ENCODE measurements around the gene TPP2.

TPP2 gene

GRCh38 chr13:102598061-102598460, 1.3 kb downstream of the TPP2 start:
- H3K79me2 ChIP-seq (ENCODE audit: control insufficient read depth, low read length), result peaks cover 83% of the 10 kb centered on the region
- H3K36me3 ChIP-seq (ENCODE audit: control insufficient read depth, low read length), result peaks cover 46% of the 10 kb centered on the region
- no peaks in the 10 kb centered on the region for H3K27me3 ChIP-seq (ENCODE audit: control insufficient read depth, low read length)
- H3F3A ChIP-seq (ENCODE audit: control insufficient read depth, insufficient read depth), result peaks cover 9% of the 10 kb centered on the region
- no peaks in the 10 kb centered on the region for H3K9me3 ChIP-seq (ENCODE audit: control insufficient read depth, insufficient read depth, low read length)
- H3K27ac ChIP-seq (ENCODE audit: low read depth, low read length), result peak overlapping the region; percentile 54
- peak overlapping the region; percentile 99 for H3K4me3 ChIP-seq (ENCODE audit: low read length)
- TF ChIP-seq, protein P1, sequence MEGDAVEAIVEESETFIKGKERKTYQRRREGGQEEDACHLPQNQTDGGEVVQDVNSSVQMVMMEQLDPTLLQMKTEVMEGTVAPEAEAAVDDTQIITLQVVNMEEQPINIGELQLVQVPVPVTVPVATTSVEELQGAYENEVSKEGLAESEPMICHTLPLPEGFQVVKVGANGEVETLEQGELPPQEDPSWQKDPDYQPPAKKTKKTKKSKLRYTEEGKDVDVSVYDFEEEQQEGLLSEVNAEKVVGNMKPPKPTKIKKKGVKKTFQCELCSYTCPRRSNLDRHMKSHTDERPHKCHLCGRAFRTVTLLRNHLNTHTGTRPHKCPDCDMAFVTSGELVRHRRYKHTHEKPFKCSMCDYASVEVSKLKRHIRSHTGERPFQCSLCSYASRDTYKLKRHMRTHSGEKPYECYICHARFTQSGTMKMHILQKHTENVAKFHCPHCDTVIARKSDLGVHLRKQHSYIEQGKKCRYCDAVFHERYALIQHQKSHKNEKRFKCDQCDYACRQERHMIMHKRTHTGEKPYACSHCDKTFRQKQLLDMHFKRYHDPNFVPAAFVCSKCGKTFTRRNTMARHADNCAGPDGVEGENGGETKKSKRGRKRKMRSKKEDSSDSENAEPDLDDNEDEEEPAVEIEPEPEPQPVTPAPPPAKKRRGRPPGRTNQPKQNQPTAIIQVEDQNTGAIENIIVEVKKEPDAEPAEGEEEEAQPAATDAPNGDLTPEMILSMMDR (IDR thresholded peaks at IDR 0.05; ENCODE audit: low read depth, low read length, poor library complexity, severe bottlenecking), result no peak
- TF ChIP-seq EZH2phosphoT487 (IDR thresholded peaks at IDR 0.05; ENCODE audit: borderline replicate concordance, low read length), result no peak
- peaks cover 31% of the 10 kb centered on the region for H3K4me1 ChIP-seq (ENCODE audit: control insufficient read depth, low read length)
- H3K4me2 ChIP-seq (ENCODE audit: low read length), result peak overlapping the region; percentile 95
- H3K9me2 ChIP-seq (replicated peaks; ENCODE audit: control insufficient read depth, low read length), result no peaks in the 10 kb centered on the region
- peaks cover 30% of the 10 kb centered on the region for H4K20me1 ChIP-seq (ENCODE audit: control insufficient read depth, insufficient read depth, low read depth, low read length)

DNA sequence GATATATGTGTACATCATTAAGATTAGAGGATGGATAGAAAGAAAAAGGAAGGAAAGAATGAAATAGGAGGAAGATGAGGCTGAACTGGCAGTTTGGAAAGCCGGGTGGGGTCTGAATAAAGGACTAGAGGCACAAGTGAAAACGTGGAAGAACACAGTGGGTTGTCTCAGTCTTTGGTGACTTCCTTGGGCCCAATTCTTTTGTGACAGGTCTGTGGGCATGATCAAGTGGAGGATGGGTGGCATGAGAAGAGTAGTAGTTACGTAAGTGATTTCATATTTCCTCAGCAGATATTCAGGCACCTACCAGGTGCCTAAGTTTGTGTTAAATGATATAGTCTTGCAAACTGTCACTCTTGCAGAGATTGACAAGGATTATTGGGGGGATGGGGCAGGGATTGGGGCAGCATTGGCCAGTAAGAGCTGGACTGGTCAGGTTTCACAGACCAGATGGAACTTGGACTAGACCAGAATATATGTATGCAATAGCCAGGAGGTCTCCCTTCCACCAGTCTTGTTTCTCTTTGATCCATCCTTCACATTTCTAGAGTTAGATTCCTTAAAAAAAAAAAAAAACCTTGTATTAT, 2.7 kb downstream of the TPP2 start:
- Histone ChIP-seq H3K9me3 (ENCODE audit: control insufficient read depth, insufficient read depth, low read length) (no peaks in the 10 kb centered on the region), H3K4me3 (ENCODE audit: low read length) (peak overlapping the region; percentile 99), H3K79me2 (ENCODE audit: control insufficient read depth, low read length) (peaks cover 98% of the 10 kb centered on the region), H3K9me2 (replicated peaks; ENCODE audit: control insufficient read depth, low read length) (no peaks in the 10 kb centered on the region), H3K27me3 (ENCODE audit: control insufficient read depth, low read length) (no peaks in the 10 kb centered on the region), H3K36me3 (ENCODE audit: control insufficient read depth, low read length) (peaks cover 60% of the 10 kb centered on the region), H3F3A (ENCODE audit: control insufficient read depth, insufficient read depth) (0 out of 2 replicates have a peak, but pooled peaks cover 3% of the 10 kb centered on the region), H3K27ac (ENCODE audit: low read depth, low read length) (no peak overlapping the region), H3K4me1 (ENCODE audit: control insufficient read depth, low read length) (peaks cover 31% of the 10 kb centered on the region), H4K20me1 (ENCODE audit: control insufficient read depth, insufficient read depth, low read depth, low read length) (peaks cover 33% of the 10 kb centered on the region), H3K4me2 (ENCODE audit: low read length) (peak overlapping the region; percentile 95)
- TF ChIP-seq, protein P1 (IDR thresholded peaks at IDR 0.05; ENCODE audit: low read depth, low read length, poor library complexity, severe bottlenecking), result no peak
- TF ChIP-seq EZH2phosphoT487 (IDR thresholded peaks at IDR 0.05; ENCODE audit: borderline replicate concordance, low read length), result no peak

GRCh38 chr13:102606537-102607309, 9.9 kb downstream of the TPP2 start:
- TF ChIP-seq EZH2phosphoT487 (IDR thresholded peaks at IDR 0.05; ENCODE audit: borderline replicate concordance, low read length), result no peak
- TF ChIP-seq, protein P1 (IDR thresholded peaks at IDR 0.05; ENCODE audit: low read depth, low read length, poor library complexity, severe bottlenecking), result no peak
- H4K20me1 ChIP-seq (ENCODE audit: control insufficient read depth, insufficient read depth, low read depth, low read length), result peaks cover 13% of the 10 kb centered on the region

More at GRCh38 chr13:102606537-102607309, 9.9 kb downstream of the TPP2 start:
- Histone ChIP-seq H3K9me2 (replicated peaks; ENCODE audit: control insufficient read depth, low read length) (no peaks in the 10 kb centered on the region), H3F3A (ENCODE audit: control insufficient read depth, insufficient read depth) (no peaks in the 10 kb centered on the region), H3K4me1 (ENCODE audit: control insufficient read depth, low read length) (peaks cover 9% of the 10 kb centered on the region; the same call in 1 of the 2 replicates), H3K27ac (ENCODE audit: low read depth, low read length) (no peak overlapping the region), H3K36me3 (ENCODE audit: control insufficient read depth, low read length) (peaks cover 92% of the 10 kb centered on the region), H3K79me2 (ENCODE audit: control insufficient read depth, low read length) (peaks cover 98% of the 10 kb centered on the region), H3K4me3 (ENCODE audit: low read length) (no peak overlapping the region), H3K4me2 (ENCODE audit: low read length) (no peak overlapping the region), H3K27me3 (ENCODE audit: control insufficient read depth, low read length) (no peaks in the 10 kb centered on the region), H3K9me3 (ENCODE audit: control insufficient read depth, insufficient read depth, low read length) (no peaks in the 10 kb centered on the region)

All from DOHH2 (cell line).